HUES48 (cell line): ENCODE measurements around the gene POGK.
"Not testable (repeated sequence)": the region's sequence is repeated elsewhere in the genome, so short reads cannot be mapped to it uniquely, and the experiment has no call there.

Experiments
- H3K27ac ChIP-seq: one replicate; pipeline ENCODE4 v1.7.0; 2013; ENCODE audit warnings: low read depth, low read length, inconsistent platforms
- H3K27me3 ChIP-seq: 2 replicates; pipeline ENCODE4 v1.6.1; 2013; ENCODE audit warnings: mild to moderate bottlenecking, low read length; ENCODE audit not compliant: control insufficient read depth, insufficient read depth
- H3K36me3 ChIP-seq: 2 replicates; pipeline ENCODE4 v1.6.1; 2013; ENCODE audit warnings: low read length; ENCODE audit not compliant: control insufficient read depth, insufficient read depth
- H3K4me1 ChIP-seq: 2 replicates; pipeline ENCODE4 v1.6.1; 2013; ENCODE audit warnings: mild to moderate bottlenecking, low read length; ENCODE audit not compliant: control insufficient read depth, insufficient read depth
- H3K4me3 ChIP-seq: 2 replicates; pipeline ENCODE4 v1.5.1; 2013; ENCODE audit warnings: mild to moderate bottlenecking, low read depth, low read length
- H3K9ac ChIP-seq: 2 replicates; pipeline ENCODE4 v1.6.1; 2013; ENCODE audit warnings: mild to moderate bottlenecking, low read depth, low read length, moderate library complexity
- H3K9me3 ChIP-seq: 2 replicates; pipeline ENCODE4 v1.6.1; 2013; ENCODE audit warnings: low read length; ENCODE audit not compliant: control insufficient read depth, insufficient read depth

Gene POGK, protein sequence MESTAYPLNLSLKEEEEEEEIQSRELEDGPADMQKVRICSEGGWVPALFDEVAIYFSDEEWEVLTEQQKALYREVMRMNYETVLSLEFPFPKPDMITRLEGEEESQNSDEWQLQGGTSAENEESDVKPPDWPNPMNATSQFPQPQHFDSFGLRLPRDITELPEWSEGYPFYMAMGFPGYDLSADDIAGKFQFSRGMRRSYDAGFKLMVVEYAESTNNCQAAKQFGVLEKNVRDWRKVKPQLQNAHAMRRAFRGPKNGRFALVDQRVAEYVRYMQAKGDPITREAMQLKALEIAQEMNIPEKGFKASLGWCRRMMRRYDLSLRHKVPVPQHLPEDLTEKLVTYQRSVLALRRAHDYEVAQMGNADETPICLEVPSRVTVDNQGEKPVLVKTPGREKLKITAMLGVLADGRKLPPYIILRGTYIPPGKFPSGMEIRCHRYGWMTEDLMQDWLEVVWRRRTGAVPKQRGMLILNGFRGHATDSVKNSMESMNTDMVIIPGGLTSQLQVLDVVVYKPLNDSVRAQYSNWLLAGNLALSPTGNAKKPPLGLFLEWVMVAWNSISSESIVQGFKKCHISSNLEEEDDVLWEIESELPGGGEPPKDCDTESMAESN

GRCh38 chr1:166838766-166839599, at the start of gene POGK:
Gene POGK, plus strand, starts transcription at chr1:166839475. Its CDS starts 1,482 bp downstream, at chr1:166840957.
- Histone ChIP-seq H3K9ac (peak within 1 kb of the TSS; percentile 92), H3K27ac (peak within 1 kb of the TSS; percentile 88), H3K4me1 (peaks cover 17% of the 10 kb centered on the region), H3K36me3 (peaks cover 34% of the 10 kb centered on the region), H3K27me3 (no peaks in the 10 kb centered on the region), H3K4me3 (peak within 1 kb of the TSS; percentile 91), H3K9me3 (no peaks in the 10 kb centered on the region)

DNA sequence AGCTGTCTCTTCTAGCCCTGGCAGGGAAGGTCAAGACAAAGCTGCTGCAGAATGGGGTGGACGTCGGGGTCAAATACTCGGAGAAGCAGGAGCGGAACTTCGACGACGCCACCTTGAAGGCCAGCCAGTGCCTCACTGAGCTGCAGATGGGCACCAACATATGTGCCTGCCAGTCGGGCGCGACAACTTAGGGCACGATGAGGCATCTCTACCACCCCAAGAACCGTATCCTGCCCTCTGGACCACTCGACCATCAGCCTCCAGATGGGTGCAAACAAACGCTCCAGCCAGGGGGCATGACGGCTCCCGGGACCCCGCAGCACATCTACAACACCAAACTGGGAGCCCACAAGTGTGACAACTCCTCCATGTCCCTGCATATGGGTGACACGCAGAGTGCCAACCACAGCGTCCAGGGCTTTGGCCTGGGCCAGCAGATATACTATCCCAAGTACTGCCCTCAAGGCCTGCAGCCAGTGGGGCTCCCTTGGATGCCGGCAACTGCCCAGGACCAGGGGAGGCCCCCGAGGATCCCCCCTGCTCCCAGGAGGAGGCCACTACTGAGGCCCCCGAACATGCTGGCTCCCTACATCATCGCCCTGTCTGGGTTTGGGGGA, 42.5 kb upstream of the POGK start:
- no peak overlapping the region for H3K27ac ChIP-seq
- H3K9me3 ChIP-seq: no peaks in the 10 kb centered on the region
- no peak overlapping the region for H3K9ac ChIP-seq
- no peaks in the 10 kb centered on the region for H3K4me1 ChIP-seq
- no peaks in the 10 kb centered on the region for H3K36me3 ChIP-seq
- H3K27me3 ChIP-seq: no peaks in the 10 kb centered on the region
- H3K4me3 ChIP-seq: no peak overlapping the region

DNA sequence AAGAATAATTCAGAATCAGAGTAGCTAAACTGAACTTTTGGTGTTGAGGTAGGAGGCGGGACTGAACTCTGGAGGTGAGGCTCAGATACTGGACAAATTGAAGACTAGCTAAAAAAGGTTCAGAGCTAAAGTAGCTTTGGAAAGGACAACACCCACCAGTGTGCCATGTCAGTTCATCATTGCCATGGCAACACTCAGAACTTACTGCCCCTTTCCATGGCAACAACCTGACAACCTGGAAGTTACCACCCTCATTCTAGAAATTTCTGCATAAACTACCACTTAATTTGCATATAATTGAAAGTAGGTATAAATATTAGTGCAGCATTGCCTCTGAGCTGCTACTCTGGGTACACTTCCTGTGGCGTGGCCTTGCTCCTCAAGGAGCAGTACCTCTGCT, 30.3 kb upstream of the POGK start:
- Histone ChIP-seq H3K9ac (no peak overlapping the region), H3K4me1 (0 out of 2 replicates have a peak, but pooled peaks cover 5% of the 10 kb centered on the region), H3K36me3 (no peaks in the 10 kb centered on the region)

DNA sequence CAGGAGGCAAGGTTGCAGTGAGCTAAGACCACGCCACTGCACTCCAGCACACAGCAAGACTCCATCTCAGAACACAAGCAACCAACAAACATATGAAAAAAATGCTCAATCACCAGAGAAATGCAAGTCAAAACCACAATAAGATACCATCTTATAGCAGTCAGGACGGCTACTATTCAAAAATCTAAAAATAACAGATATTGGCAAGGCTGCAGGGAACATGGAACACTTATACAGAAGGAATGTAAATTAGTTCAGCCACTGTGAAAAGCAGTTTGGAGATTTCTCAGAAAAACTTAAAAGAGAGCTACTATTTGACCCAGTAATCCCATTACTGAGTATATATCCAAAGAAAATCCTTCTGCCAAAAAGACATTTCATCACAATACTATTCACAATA, 27.6 kb upstream of the POGK start:
- Histone ChIP-seq H3K27me3 (no peaks in the 10 kb centered on the region), H3K4me1 (no peaks in the 10 kb centered on the region), H3K36me3 (no peaks in the 10 kb centered on the region), H3K27ac (no peak overlapping the region), H3K4me3 (no peak overlapping the region), H3K9me3 (no peaks in the 10 kb centered on the region), H3K9ac (no peak overlapping the region)

More for the DNA sequence above, 30.3 kb upstream of the POGK start:
- H3K27ac ChIP-seq: no peak overlapping the region
- H3K9me3 ChIP-seq: no peaks in the 10 kb centered on the region
- no peaks in the 10 kb centered on the region for H3K27me3 ChIP-seq
- H3K4me3 ChIP-seq: no peak overlapping the region

DNA sequence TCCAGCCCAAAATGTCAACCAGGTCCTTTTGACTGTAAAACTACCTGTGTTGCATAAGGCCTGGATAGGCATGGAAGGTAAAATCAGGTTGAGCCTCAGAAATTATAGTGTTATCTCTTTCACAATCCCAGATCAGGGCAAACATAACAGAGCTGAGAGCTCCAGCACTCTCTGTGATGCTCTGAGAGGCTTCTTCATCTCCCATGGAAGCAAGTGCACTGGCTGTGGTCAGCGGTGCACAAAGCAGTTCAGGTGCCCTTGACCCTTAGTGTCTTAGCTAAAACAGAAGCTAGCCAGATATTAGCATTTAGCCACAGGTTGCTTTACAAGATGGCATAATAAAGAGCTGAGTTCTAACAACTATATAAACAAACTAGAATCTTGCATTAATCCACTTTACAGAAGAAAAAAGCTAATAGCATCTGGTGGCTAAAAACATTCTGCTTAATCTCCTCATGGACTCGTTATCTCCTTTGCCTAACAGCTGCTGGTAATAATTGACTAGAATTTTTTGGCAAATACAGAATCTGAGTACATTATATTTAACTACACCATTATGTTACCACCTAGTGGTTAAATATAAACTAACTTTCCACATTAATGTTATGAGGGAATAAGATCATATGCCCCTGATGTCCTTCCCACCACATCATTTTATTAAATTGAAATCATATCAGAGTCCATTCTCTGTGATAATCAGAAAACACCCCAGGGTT, 25.6 kb upstream of the POGK start:
- Histone ChIP-seq H3K4me1 (no peaks in the 10 kb centered on the region), H3K27ac (no peak overlapping the region), H3K9me3 (no peaks in the 10 kb centered on the region), H3K27me3 (no peaks in the 10 kb centered on the region), H3K9ac (no peak overlapping the region), H3K4me3 (no peak overlapping the region), H3K36me3 (no peaks in the 10 kb centered on the region)

DNA sequence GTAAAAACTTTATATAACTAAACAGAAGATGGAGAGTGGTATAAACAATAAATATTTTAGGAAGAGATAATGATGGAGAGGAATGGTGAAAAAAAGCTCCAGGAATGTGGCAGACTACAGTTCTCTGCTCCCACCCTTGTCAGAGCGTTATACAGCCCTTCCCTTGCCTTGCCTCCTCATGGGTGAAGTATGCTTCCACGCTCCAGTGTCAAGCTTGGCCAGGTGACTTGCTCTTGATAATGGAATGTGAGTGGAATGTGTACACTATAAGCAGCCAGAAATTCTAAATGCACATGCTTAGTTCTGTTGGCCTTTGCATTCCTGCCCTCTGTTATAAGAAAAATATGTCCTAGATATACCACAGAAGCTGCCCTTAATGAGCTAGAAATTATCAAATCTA, 24.7 kb upstream of the POGK start:
- no peak overlapping the region for H3K9ac ChIP-seq
- no peaks in the 10 kb centered on the region for H3K9me3 ChIP-seq
- H3K36me3 ChIP-seq: no peaks in the 10 kb centered on the region
- no peak overlapping the region for H3K27ac ChIP-seq
- H3K4me1 ChIP-seq: no peaks in the 10 kb centered on the region
- no peak overlapping the region for H3K4me3 ChIP-seq
- no peaks in the 10 kb centered on the region for H3K27me3 ChIP-seq

DNA sequence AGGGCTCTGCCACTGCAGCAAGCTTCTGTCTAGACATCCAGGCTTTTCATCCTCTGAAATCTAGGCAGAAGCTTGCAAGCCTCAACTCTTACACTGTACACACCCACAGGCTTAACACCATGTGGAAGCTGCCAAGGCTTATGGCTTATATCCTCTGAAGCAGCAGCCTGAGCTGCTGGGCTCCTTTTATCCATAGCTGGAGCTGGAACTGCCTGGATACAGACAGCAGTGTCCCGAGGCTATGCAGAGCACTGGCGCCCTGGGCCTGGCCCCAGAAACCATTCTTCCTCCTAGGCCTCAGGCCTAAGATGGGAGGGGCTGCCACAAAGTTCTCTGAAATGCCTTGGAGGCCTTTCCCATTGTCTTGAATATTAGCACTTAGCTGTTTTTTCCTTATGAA, 19.3 kb upstream of the POGK start:
- no peak overlapping the region for H3K27ac ChIP-seq
- H3K27me3 ChIP-seq: no peaks in the 10 kb centered on the region
- no peak overlapping the region for H3K9ac ChIP-seq
- no peaks in the 10 kb centered on the region for H3K9me3 ChIP-seq
- no peak overlapping the region for H3K4me3 ChIP-seq
- no peaks in the 10 kb centered on the region for H3K4me1 ChIP-seq
- no peaks in the 10 kb centered on the region for H3K36me3 ChIP-seq

DNA sequence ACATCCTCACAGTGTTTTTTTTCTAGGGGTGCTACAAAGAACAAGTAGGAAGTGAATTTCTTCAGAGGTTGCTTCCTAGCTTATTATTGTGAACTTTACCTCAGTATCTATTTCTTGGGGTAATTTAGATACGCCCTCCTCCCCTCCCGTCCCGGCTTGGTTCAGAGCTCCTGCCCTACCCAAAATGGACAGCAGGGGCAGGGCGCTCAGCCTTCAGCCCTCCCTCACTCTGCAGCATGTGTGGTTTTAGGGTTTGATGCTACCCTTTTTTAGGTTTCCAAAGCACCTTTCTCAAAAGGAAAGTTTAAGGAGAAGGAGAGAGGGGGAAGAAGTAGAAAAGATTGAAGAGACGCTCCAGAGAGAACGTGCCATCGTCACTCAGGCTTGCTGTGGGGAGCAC, 16.9 kb upstream of the POGK start:
- no peak overlapping the region for H3K9ac ChIP-seq
- no peak overlapping the region for H3K4me3 ChIP-seq
- H3K27ac ChIP-seq: no peak overlapping the region
- H3K36me3 ChIP-seq: no peaks in the 10 kb centered on the region
- no peaks in the 10 kb centered on the region for H3K27me3 ChIP-seq
- no peaks in the 10 kb centered on the region for H3K4me1 ChIP-seq
- H3K9me3 ChIP-seq: no peaks in the 10 kb centered on the region

GRCh38 chr1:166827426-166827825, 11.8 kb upstream of the POGK start:
- Histone ChIP-seq H3K27ac (no peak overlapping the region), H3K27me3 (no peaks in the 10 kb centered on the region), H3K9me3 (peaks cover 6% of the 10 kb centered on the region), H3K4me3 (no peak overlapping the region), H3K9ac (no peak overlapping the region), H3K4me1 (no peaks in the 10 kb centered on the region), H3K36me3 (no peaks in the 10 kb centered on the region)

DNA sequence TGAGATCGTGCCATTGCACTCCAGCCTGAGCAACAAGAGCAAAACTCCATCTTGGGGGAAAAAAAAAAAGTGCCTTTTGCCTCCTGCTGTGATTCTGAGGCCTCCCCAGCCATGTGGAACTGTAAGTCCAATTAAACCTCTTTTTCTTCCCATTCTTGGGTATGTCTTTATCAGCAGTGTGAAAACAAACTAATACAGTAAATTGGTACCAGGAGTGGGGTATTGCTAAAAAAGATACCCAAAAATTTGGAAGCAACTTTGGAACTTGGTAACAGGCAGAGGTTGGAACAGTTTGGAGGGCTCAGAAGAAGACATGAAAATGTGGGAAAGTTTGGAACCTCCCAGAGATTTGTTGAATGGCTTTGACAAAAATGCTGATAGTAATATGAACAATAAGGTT, 9.5 kb upstream of the POGK start:
- H3K27me3 ChIP-seq, H3K9me3 ChIP-seq, H3K9ac ChIP-seq, H3K4me1 ChIP-seq, H3K36me3 ChIP-seq, H3K27ac ChIP-seq, H3K4me3 ChIP-seq: not testable (repeated sequence)
